Ishikawa (cell line): ENCODE data around the gene CABLES1.

Experiments used
- EP300 ChIP-seq: IDR thresholded peaks from 2 replicates; pipeline ENCODE4 v1.6.1; 2012; ENCODE audit warnings: borderline replicate concordance
- NFIC ChIP-seq: IDR thresholded peaks from 2 replicates; pipeline ENCODE4 v1.6.1; 2012
- RAD21 ChIP-seq: IDR thresholded peaks from 2 replicates; pipeline ENCODE4 v1.6.1; 2012; ENCODE audit warnings: low read depth
- TEAD4 ChIP-seq: IDR thresholded peaks from 2 replicates; pipeline ENCODE4 v1.6.1; 2012
- YY1 ChIP-seq: IDR thresholded peaks from 2 replicates; pipeline ENCODE4 v1.6.1; 2012; ENCODE audit warnings: low read depth
- TF ChIP-seq, protein P1 (sequence below): IDR thresholded peaks from 2 replicates; pipeline ENCODE4 v1.6.1; 2012; ENCODE audit warnings: low read depth, mild to moderate bottlenecking
- TF ChIP-seq, protein P2 (sequence below): IDR thresholded peaks from 2 replicates; pipeline ENCODE4 v1.6.1; 2012

DNA sequence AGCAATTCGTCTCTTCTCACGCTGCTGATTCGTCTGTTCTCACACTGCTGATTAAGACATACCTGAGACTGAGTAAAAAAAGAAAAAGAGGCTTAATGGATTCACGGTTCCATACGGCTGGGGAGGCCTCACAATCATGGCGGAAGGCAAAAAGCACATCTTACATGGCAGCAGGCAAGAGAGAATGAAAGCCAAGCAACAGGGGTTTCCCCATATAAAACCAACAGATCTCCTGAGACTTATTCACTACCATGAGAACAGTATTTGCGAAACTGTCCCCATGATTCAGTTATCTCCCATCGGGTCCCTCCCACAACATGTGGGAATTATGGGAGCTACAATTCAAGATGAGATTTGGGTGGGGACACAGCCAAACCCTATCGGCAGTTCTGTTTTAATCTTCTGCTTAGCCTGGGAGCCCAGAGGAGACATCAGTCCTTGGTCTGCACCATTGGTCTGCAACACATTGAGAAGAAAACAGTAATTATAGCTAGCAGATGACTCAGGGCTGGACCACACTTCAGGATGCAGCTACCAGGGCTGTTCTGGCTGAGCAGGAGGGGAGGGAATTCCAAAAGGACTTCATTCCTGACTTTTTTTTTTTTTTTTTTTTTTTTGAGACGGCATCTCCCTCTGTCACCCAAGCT is 69.4 kb downstream of the CABLES1 start:
- no peak for TF ChIP-seq YY1
- TF ChIP-seq, protein P1, sequence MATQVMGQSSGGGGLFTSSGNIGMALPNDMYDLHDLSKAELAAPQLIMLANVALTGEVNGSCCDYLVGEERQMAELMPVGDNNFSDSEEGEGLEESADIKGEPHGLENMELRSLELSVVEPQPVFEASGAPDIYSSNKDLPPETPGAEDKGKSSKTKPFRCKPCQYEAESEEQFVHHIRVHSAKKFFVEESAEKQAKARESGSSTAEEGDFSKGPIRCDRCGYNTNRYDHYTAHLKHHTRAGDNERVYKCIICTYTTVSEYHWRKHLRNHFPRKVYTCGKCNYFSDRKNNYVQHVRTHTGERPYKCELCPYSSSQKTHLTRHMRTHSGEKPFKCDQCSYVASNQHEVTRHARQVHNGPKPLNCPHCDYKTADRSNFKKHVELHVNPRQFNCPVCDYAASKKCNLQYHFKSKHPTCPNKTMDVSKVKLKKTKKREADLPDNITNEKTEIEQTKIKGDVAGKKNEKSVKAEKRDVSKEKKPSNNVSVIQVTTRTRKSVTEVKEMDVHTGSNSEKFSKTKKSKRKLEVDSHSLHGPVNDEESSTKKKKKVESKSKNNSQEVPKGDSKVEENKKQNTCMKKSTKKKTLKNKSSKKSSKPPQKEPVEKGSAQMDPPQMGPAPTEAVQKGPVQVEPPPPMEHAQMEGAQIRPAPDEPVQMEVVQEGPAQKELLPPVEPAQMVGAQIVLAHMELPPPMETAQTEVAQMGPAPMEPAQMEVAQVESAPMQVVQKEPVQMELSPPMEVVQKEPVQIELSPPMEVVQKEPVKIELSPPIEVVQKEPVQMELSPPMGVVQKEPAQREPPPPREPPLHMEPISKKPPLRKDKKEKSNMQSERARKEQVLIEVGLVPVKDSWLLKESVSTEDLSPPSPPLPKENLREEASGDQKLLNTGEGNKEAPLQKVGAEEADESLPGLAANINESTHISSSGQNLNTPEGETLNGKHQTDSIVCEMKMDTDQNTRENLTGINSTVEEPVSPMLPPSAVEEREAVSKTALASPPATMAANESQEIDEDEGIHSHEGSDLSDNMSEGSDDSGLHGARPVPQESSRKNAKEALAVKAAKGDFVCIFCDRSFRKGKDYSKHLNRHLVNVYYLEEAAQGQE, result no peak
- TF ChIP-seq EP300, result no peak
- TF ChIP-seq, protein P2, sequence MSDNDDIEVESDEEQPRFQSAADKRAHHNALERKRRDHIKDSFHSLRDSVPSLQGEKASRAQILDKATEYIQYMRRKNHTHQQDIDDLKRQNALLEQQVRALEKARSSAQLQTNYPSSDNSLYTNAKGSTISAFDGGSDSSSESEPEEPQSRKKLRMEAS, result no peak
- no peak for TF ChIP-seq RAD21
- TF ChIP-seq NFIC, result no peak
- TF ChIP-seq TEAD4, result no peak
